Karpas-422 (cell line): Measurements from ENCODE around the gene DYNLT3. TPM values are rescaled to one million over a fixed set of nuclear protein-coding genes. Genes with fewer than 3 reads are reported as not detected.

ENCODE experiments used
- DNase-seq: peaks from one replicate; pipeline ENCODE4 v3.0.0-alpha.2; 2015
- H2AFZ ChIP-seq: fragments of 200-600 bp; sonication (generic); 2 replicates; pipeline ENCODE4 v1.6.1; 2014; ENCODE audit warnings: antibody characterized with exemption, low read length, mixed read lengths
- H3K27ac ChIP-seq: fragments of 200-600 bp; sonication (generic); 2 replicates; pipeline ENCODE4 v1.5.1; 2014; ENCODE audit warnings: mild to moderate bottlenecking, low read length, moderate library complexity
- H3K27me3 ChIP-seq: fragments of 200-600 bp; sonication (generic); 2 replicates; pipeline ENCODE4 v1.6.1; 2014; ENCODE audit warnings: low read length, mixed read lengths
- H3K36me3 ChIP-seq: fragments of 200-600 bp; sonication (generic); 2 replicates; pipeline ENCODE4 v1.6.1; 2014; ENCODE audit warnings: low read length, mixed read lengths; ENCODE audit not compliant: insufficient read depth
- H3K4me1 ChIP-seq: fragments of 200-600 bp; sonication (generic); 2 replicates; pipeline ENCODE4 v1.6.1; 2014; ENCODE audit warnings: mild to moderate bottlenecking, low read length, mixed read lengths
- H3K4me2 ChIP-seq: fragments of 200-600 bp; sonication (generic); 2 replicates; pipeline ENCODE4 v1.6.1; 2014; ENCODE audit warnings: low read length, low read depth, mild to moderate bottlenecking; ENCODE audit not compliant: poor library complexity, severe bottlenecking
- H3K4me3 ChIP-seq: fragments of 200-600 bp; sonication (generic); 2 replicates; pipeline ENCODE4 v1.5.1; 2014; ENCODE audit warnings: mild to moderate bottlenecking, antibody characterized with exemption, low read length, mixed read lengths
- H3K79me2 ChIP-seq: fragments of 200-600 bp; sonication (generic); 2 replicates; pipeline ENCODE4 v1.6.1; 2014; ENCODE audit warnings: mild to moderate bottlenecking, low read length, mixed read lengths
- H3K9ac ChIP-seq: fragments of 200-600 bp; sonication (generic); 2 replicates; pipeline ENCODE4 v1.6.0; 2014; ENCODE audit warnings: low read length
- H3K9me2 ChIP-seq: fragments of 200-600 bp; sonication (generic), shearing (Covaris generic); replicated peaks from 2 replicates; pipeline ENCODE4 v1.6.0; 2014; ENCODE audit warnings: mild to moderate bottlenecking, low read length, moderate library complexity; ENCODE audit not compliant: insufficient read depth
- H3K9me3 ChIP-seq: fragments of 300-700, 200-600 bp; sonication (generic); 2 replicates; pipeline ENCODE4 v1.6.1; 2014; ENCODE audit warnings: low read length, mixed read lengths
- H4K20me1 ChIP-seq: fragments of 200-600 bp; sonication (generic); 2 replicates; pipeline ENCODE4 v1.6.1; 2014; ENCODE audit warnings: mild to moderate bottlenecking, antibody characterized with exemption, low read length, low read depth; ENCODE audit not compliant: insufficient read depth
- total RNA-seq: library from RNA; depleted of rRNA; stranded (reverse); fragments of >200 nt; shearing (Covaris generic); gene quantifications from 2 replicates; pipeline ENCODE4 v1.2.3, GENCODE V29; 2014; ENCODE audit warnings: low replicate concordance

Gene DYNLT3
- total RNA-seq, 1 experiment from 2014 or later, result 33.5 TPM

- Histone ChIP-seq H3K27me3 (no peaks in the 10 kb centered on the region), H3K9me2 (no peaks in the 10 kb centered on the region), H3K4me2 (peak overlapping the region; percentile 59), H3K4me1 (peaks cover 80% of the 10 kb centered on the region), H3K4me3 (peak overlapping the region; percentile 32), H3K9me3 (no peaks in the 10 kb centered on the region), H4K20me1 (no peaks in the 10 kb centered on the region), H3K36me3 (no peaks in the 10 kb centered on the region), H3K79me2 (no peaks in the 10 kb centered on the region), H2AFZ (peak overlapping the region; percentile 46; the same call in 1 of the 2 replicates), H3K27ac (peak overlapping the region; percentile 93), H3K9ac (peak overlapping the region; percentile 37)
- DNase-seq, result peak; percentile 68
Observed at GRCh38 chrX:37817176-37817575, 30.2 kb downstream of the DYNLT3 start.

DNA sequence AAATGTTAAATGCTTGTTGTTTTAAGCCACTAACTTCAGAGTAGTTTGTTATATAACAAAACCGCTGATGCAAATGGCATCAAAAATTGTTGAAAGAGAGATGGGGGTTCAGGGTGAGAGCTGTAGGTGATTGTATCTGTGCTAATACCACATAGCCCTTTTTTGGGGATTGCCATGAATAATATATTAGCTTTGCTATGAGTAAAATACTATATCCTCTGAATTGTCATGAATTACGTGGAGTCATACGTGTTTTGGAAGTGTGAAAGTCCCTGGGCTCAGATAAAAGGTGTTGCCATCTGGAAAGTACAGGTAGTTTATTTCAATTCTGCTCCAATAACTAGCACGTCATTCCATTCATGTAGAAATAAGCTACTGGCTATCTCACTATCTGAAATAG lies 30.6 kb downstream of the DYNLT3 start:
- DNase-seq, result no peak
- H3K4me2 ChIP-seq, result peak overlapping the region; percentile 59
- H3K9me2 ChIP-seq, result no peaks in the 10 kb centered on the region
- peak overlapping the region; percentile 37 for H3K9ac ChIP-seq
- no peaks in the 10 kb centered on the region for H4K20me1 ChIP-seq
- H3K79me2 ChIP-seq, result no peaks in the 10 kb centered on the region
- H3K4me1 ChIP-seq, result peaks cover 84% of the 10 kb centered on the region
- H3K27ac ChIP-seq, result peak overlapping the region; percentile 93
- no peaks in the 10 kb centered on the region for H3K36me3 ChIP-seq
- H3K4me3 ChIP-seq, result peak overlapping the region; percentile 32
- H3K9me3 ChIP-seq, result no peaks in the 10 kb centered on the region
- H2AFZ ChIP-seq, result peak overlapping the region; percentile 46; the same call in 1 of the 2 replicates
- no peaks in the 10 kb centered on the region for H3K27me3 ChIP-seq

DNA sequence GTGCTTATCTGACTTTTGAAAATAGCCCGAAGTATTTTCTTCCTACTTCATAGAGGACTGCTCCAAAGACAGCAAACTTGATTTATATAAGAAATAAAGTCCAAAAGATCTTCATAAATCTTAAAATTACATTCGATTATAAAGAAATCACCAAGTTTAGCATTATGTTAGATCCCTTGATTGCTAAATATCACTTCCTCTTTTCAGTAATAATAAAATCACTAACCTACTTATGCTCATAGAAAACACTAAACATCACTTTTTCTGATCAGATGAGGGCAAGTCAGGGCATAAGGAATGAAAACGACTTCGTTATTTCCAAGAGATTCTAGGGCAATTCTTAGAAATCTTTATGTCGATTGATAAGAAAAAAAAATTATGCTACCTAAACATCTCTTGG lies 32.0 kb downstream of the DYNLT3 start:
- Histone ChIP-seq H3K4me2 (peak overlapping the region; percentile 59), H3K4me3 (peak overlapping the region; percentile 27), H2AFZ (0 out of 2 replicates have a peak overlapping the region, but pooled peaks have one; percentile 39), H3K4me1 (peaks cover 84% of the 10 kb centered on the region), H3K9me3 (no peaks in the 10 kb centered on the region), H3K27ac (peak overlapping the region; percentile 93), H3K79me2 (no peaks in the 10 kb centered on the region), H3K27me3 (no peaks in the 10 kb centered on the region), H3K9ac (no peak overlapping the region; the same call in 1 of the 2 replicates), H3K9me2 (no peaks in the 10 kb centered on the region), H4K20me1 (no peaks in the 10 kb centered on the region), H3K36me3 (no peaks in the 10 kb centered on the region)
- peak; percentile 60 for DNase-seq

DNA sequence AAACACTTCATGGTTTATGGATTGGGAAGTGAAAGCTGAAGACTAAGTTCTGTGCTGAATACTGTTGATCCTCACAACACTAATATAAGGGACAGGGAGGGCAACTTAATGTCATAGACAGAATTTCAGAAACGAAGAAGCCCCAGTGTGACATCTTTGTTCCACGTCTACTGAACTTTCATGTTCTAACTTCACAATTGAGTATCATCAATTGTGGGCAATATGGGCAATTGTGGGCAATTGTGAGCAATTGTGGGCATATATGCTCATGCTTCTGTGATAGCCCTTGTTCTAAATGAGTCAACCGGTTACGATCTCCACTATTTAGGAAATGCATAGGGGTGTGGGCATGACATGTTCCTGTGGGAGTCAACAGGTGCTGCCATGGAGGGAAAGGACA lies 33.8 kb downstream of the DYNLT3 start:
- Histone ChIP-seq H2AFZ (peak overlapping the region; percentile 11; the same call in 1 of the 2 replicates), H3K4me1 (peaks cover 71% of the 10 kb centered on the region), H3K27ac (peak overlapping the region; percentile 75), H3K4me3 (peak overlapping the region; percentile 12; the same call in 1 of the 2 replicates), H3K9me2 (no peaks in the 10 kb centered on the region), H3K27me3 (no peaks in the 10 kb centered on the region), H3K9me3 (no peaks in the 10 kb centered on the region), H3K36me3 (no peaks in the 10 kb centered on the region), H3K9ac (peak overlapping the region; percentile 7; the same call in 1 of the 2 replicates), H4K20me1 (no peaks in the 10 kb centered on the region), H3K4me2 (peak overlapping the region; percentile 31), H3K79me2 (no peaks in the 10 kb centered on the region)
- no peak for DNase-seq

DNA sequence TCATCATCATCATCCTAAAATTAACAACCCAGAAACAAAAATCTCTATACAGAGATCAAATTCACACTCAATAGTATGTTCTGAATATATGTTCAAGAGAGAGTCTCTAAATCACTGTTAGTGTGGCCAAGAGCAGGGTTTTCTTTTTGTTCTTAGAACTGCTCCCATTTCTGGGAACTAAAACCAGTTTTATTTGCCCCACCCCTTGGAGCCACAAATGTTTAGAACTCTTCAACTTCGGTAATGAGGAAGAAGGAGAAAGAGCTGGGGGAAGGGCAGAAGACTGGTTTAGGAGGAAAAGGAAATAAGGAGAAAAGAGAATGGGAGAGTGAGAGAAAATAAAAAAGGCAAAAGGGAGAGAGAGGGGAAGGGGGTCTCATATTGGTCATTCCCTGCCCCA lies 35.3 kb downstream of the DYNLT3 start:
- no peaks in the 10 kb centered on the region for H3K79me2 ChIP-seq
- DNase-seq, result no peak
- no peaks in the 10 kb centered on the region for H3K27me3 ChIP-seq
- H3K27ac ChIP-seq, result peak overlapping the region; percentile 75
- H2AFZ ChIP-seq, result peak overlapping the region; percentile 47; the same call in 1 of the 2 replicates
- no peaks in the 10 kb centered on the region for H3K9me2 ChIP-seq
- peak overlapping the region; percentile 31 for H3K4me2 ChIP-seq
- H3K4me1 ChIP-seq, result peaks cover 57% of the 10 kb centered on the region
- no peaks in the 10 kb centered on the region for H4K20me1 ChIP-seq
- H3K9me3 ChIP-seq, result no peaks in the 10 kb centered on the region
- no peak overlapping the region for H3K4me3 ChIP-seq
- H3K36me3 ChIP-seq, result no peaks in the 10 kb centered on the region
- no peak overlapping the region for H3K9ac ChIP-seq

DNA sequence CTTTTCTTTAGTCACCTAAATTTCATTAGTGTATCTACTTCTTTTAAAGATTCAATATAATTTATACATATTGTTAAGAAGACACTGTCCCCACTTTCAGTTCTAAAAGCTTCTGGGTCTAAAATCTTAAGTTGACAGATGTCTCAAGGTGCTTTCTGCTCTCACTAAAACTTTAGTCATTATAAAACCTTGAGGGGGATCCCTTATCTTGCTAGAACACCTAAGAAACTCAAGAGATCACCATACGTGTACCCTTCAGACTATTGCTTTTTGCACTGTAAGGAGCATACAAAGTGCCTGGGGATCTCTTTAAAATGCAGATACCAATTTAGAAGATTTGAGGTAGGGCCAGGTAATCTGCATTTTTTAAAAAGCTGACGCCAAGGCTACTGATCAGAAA lies 37.4 kb downstream of the DYNLT3 start:
- Histone ChIP-seq H3K79me2 (no peaks in the 10 kb centered on the region), H3K9me3 (no peaks in the 10 kb centered on the region), H3K36me3 (no peaks in the 10 kb centered on the region), H3K9me2 (no peaks in the 10 kb centered on the region), H3K4me3 (no peak overlapping the region), H3K4me2 (no peak overlapping the region), H2AFZ (no peak overlapping the region), H3K9ac (no peak overlapping the region), H4K20me1 (no peaks in the 10 kb centered on the region), H3K4me1 (peaks cover 36% of the 10 kb centered on the region), H3K27ac (no peak overlapping the region), H3K27me3 (no peaks in the 10 kb centered on the region)
- DNase-seq, result no peak

- H3K9ac ChIP-seq, result no peak overlapping the region
- H2AFZ ChIP-seq, result no peak overlapping the region
- no peaks in the 10 kb centered on the region for H3K36me3 ChIP-seq
- H3K4me2 ChIP-seq, result no peak overlapping the region
- no peak overlapping the region for H3K4me3 ChIP-seq
- no peaks in the 10 kb centered on the region for H3K79me2 ChIP-seq
- H3K27ac ChIP-seq, result no peak overlapping the region
- H3K4me1 ChIP-seq, result peaks cover 2% of the 10 kb centered on the region
- no peak for DNase-seq
- no peaks in the 10 kb centered on the region for H4K20me1 ChIP-seq
- no peaks in the 10 kb centered on the region for H3K9me3 ChIP-seq
- H3K9me2 ChIP-seq, result no peaks in the 10 kb centered on the region
- H3K27me3 ChIP-seq, result no peaks in the 10 kb centered on the region
Observed at GRCh38 chrX:37803057-37803456, 44.3 kb downstream of the DYNLT3 start.

GRCh38 chrX:37802028-37802427 lies 45.3 kb downstream of the DYNLT3 start:
- Histone ChIP-seq H4K20me1 (no peaks in the 10 kb centered on the region), H3K9ac (no peak overlapping the region), H3K27me3 (no peaks in the 10 kb centered on the region), H3K4me3 (no peak overlapping the region), H2AFZ (no peak overlapping the region), H3K9me2 (no peaks in the 10 kb centered on the region), H3K36me3 (no peaks in the 10 kb centered on the region), H3K9me3 (no peaks in the 10 kb centered on the region), H3K4me1 (peaks cover 12% of the 10 kb centered on the region), H3K79me2 (no peaks in the 10 kb centered on the region), H3K4me2 (no peak overlapping the region), H3K27ac (no peak overlapping the region)
- no peak for DNase-seq
